Ascending aorta (tissue), 2 donors: Measurements from ENCODE around the gene UBE2N. TPM values are rescaled to one million over a fixed set of nuclear protein-coding genes. Genes with fewer than 3 reads are reported as not detected.
A peak's percentile ranks its signal among the peaks of the same experiment; 100 is the strongest.

Experiments
- DNase-seq, 2 donors: peaks; one replicate each; pipeline ENCODE4 v3.0.0-alpha.2; 2019; ENCODE audit warnings: low spot score in 2 of 2
- H3K27ac ChIP-seq, 2 donors: fragments of 200-600 bp; sonication (generic); one replicate each; pipeline ENCODE4 v1.5.1; 2016 to 2017; ENCODE audit warnings: mild to moderate bottlenecking in 1 of 2
- H3K27me3 ChIP-seq: fragments of 200-600 bp; sonication (generic); one replicate; pipeline ENCODE4 v1.5.1; 2017
- H3K36me3 ChIP-seq, 2 donors: fragments of 200-600 bp; sonication (generic); one replicate each; pipeline ENCODE4 v1.5.1; 2016
- H3K4me1 ChIP-seq, 2 donors: fragments of 200-600 bp; sonication (generic); one replicate each; pipeline ENCODE4 v1.5.1; 2016 to 2017; ENCODE audit warnings: mild to moderate bottlenecking in 1 of 2
- H3K4me3 ChIP-seq, 2 donors: fragments of 200-600 bp; sonication (generic); one replicate each; pipeline ENCODE4 v1.5.1; 2016 to 2017; ENCODE audit warnings: mild to moderate bottlenecking in 1 of 2
- H3K9me3 ChIP-seq, 2 donors: fragments of 200-600 bp; sonication (generic); one replicate each; pipeline ENCODE4 v1.5.1; 2016
- intact Hi-C: fragments of 100-400 bp; cut with DNase I; formaldehyde crosslinking; loops from one replicate; pipeline ENCODE4 v1.15.1; 2023
- total RNA-seq: library from RNA; depleted of rRNA; stranded (reverse); fragments of >200 nt; gene quantifications from one replicate; pipeline ENCODE4 v1.1.0, GENCODE V29; 2016
- TF ChIP-seq, protein P1 (sequence below), 3 experiments: fragments of 200-600 bp in 2 of 3; fragments of 450-650 bp in 1 of 3; sonication (generic) in 2 of 3; IDR thresholded peaks; one replicate each; pipeline ENCODE4 v1.5.1; 2016 to 2019; ENCODE audit warnings: antibody characterized with exemption in 3 of 3, mild to moderate bottlenecking in 1 of 3, moderate library complexity in 1 of 3

UBE2N gene
- total RNA-seq, 1 donor from 2014 or later: 19.4 TPM

DNA sequence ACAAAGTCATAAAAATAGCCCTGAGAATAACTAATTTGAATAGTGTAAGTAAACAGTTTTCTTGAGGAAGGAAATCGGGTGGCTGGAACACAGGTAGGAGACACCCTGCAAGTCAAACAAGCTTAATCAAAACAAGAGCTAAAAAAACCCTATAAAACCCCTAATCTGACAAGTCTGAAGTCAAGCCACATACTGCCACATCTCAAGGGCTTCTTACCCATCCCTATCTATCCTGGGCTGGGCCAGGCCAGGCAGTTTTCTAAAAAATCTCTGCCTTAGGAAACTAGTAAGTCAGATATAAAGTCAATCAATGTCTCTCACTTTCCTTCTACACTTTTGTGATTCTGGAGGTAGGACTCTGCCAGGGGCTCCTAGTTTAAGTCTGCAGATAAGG lies 15.3 kb downstream of the UBE2N start:
- TF ChIP-seq, protein P1, sequence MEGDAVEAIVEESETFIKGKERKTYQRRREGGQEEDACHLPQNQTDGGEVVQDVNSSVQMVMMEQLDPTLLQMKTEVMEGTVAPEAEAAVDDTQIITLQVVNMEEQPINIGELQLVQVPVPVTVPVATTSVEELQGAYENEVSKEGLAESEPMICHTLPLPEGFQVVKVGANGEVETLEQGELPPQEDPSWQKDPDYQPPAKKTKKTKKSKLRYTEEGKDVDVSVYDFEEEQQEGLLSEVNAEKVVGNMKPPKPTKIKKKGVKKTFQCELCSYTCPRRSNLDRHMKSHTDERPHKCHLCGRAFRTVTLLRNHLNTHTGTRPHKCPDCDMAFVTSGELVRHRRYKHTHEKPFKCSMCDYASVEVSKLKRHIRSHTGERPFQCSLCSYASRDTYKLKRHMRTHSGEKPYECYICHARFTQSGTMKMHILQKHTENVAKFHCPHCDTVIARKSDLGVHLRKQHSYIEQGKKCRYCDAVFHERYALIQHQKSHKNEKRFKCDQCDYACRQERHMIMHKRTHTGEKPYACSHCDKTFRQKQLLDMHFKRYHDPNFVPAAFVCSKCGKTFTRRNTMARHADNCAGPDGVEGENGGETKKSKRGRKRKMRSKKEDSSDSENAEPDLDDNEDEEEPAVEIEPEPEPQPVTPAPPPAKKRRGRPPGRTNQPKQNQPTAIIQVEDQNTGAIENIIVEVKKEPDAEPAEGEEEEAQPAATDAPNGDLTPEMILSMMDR (IDR thresholded peaks at IDR 0.05): no peak
- DNase-seq: no peak
- Histone ChIP-seq H3K36me3 (no peaks in the 10 kb centered on the region), H3K4me1 (peaks cover 0 to 47% of the 10 kb centered on the region in 2 donors), H3K4me3 (no peak overlapping the region), H3K27me3 (no peaks in the 10 kb centered on the region), H3K9me3 (no peaks in the 10 kb centered on the region), H3K27ac (peak overlapping the region; percentile 52 to 62)
- intact Hi-C loops: no loop called here

DNA sequence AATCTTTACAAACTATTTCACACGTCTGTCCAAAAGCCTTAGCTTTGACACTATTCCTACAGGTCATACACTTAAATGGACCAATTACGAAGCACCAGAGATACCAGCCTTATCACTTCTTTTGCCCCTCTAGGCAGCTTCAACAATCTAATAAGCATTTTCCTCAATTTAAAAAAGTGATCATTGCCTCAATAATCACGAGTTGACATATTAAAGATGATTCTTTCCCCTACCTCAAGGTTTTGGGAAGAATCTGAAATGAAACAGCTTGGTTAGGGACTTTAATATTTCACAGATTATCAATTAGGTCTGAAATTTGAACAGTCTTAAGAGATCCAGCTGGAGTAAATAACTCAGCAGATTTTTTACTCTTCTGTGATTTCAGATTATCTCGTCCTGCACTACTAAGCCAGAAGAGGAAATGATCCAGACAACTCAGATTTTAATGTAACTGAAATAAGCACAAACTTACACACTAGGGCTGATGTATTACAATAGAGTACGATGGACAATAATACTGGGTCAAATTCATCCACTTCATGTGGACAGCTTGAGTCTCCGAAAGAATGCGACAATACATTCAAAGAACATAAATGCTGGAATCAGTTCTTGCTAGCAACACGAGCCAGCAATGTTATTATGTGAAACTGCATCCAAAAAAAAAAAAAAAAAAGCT lies 15.9 kb downstream of the UBE2N start:
- intact Hi-C loops: no loop called here
- Histone ChIP-seq H3K4me1 (peaks cover 0 to 47% of the 10 kb centered on the region in 2 donors), H3K4me3 (no peak overlapping the region), H3K27ac (peak overlapping the region in 1 of 2 donors; percentile 62), H3K36me3 (no peaks in the 10 kb centered on the region), H3K27me3 (no peaks in the 10 kb centered on the region), H3K9me3 (no peaks in the 10 kb centered on the region)
- TF ChIP-seq, protein P1 (IDR thresholded peaks at IDR 0.05): no peak
- DNase-seq: no peak

DNA sequence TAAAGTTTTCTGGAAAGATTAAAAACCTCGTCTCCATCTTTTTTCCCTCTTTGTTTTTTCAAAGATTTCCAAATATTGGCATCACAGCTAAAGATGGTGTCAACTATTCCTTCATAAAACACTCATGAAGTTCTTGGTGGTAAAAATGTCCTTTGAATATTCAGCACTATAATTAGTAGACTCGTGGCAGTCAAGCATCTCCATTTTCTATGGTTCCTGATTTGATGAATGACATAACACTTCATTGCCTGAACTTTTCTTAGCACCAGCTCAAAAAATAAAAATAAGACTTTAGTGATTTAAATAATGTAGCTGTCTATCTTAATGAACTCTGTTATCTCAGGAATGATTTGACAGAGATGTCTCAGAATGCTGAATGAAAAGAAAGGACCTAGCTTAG lies 19.7 kb downstream of the UBE2N start:
- intact Hi-C loops: no loop called here
- H3K27ac ChIP-seq: peak overlapping the region in 1 of 2 donors; percentile 11
- no peaks in the 10 kb centered on the region for H3K27me3 ChIP-seq

DNA sequence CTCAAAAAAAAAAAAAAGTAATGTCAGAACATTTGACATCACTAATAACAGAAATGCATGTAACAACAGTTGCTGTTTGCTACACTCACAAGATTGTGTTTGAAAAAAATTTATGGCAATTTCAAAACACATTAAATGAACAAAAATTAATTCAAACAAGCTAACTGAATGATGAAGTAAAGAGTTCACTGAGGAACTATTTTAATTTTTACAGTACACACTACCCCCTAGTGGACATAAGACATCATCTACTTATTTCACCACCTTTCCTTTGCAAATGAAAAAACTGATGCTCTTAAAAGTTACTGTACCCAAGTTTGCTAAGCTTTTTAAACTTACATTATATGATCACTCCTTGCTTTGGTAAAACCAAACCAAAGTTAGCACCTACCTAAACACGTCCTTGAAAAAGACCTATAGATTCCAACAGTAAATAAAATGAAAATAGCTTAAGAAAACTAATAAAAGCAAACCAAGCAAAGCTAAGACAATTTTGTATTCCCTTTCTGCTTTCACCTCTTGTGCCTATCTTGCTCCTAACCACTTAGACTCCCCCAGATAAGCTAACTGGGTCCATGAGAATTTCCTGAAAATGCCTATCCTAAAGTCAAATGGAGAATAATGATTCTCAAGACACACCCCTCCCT lies 22.2 kb downstream of the UBE2N start:
- no peaks in the 10 kb centered on the region for H3K9me3 ChIP-seq
- H3K4me1 ChIP-seq: peaks cover 0 to 24% of the 10 kb centered on the region in 2 donors
- intact Hi-C loops: loop anchor here (2.0 to 10.0 kb wide), 3 partner anchors 433 to 635 kb away; partner anchors contain the start of gene EEA1
- no peak for DNase-seq
- TF ChIP-seq, protein P1 (IDR thresholded peaks at IDR 0.05): peak; percentile 63 to 68 (median 67)
- H3K4me3 ChIP-seq: peak overlapping the region in 1 of 2 donors; percentile 23
- H3K36me3 ChIP-seq: no peaks in the 10 kb centered on the region
- no peaks in the 10 kb centered on the region for H3K27me3 ChIP-seq
- H3K27ac ChIP-seq: peak overlapping the region; percentile 4 to 17

More for the DNA sequence above, 19.7 kb downstream of the UBE2N start:
- no peaks in the 10 kb centered on the region for H3K9me3 ChIP-seq
- H3K4me3 ChIP-seq: no peak overlapping the region
- peaks cover 0 to 32% of the 10 kb centered on the region in 2 donors for H3K4me1 ChIP-seq
- DNase-seq: no peak
- TF ChIP-seq, protein P1 (IDR thresholded peaks at IDR 0.05): no peak
- no peaks in the 10 kb centered on the region for H3K36me3 ChIP-seq

DNA sequence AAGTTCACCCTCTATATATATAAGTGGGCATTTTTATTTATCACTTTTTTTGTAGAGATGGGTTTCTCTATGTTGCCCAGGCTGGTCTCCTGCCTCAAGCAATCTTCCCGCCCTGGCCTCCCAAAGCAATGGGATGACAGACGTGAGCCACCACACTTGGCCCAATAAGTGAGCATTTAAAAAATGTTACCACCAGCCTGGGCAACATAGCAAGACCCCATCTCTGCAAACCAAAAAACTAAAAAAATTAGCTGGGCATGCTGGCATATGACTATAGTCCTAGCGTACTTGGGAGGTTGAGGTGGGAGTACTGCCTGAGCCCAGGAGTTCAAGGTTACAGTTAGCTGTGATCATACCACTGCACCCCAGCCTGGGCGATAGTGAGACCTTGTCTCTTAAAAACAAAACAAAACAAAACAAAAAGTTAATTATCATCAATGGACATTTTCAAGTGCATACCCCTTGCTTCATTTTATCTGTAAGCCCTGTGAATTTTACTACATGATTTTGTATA lies 23.7 kb downstream of the UBE2N start:
- intact Hi-C loops: loop anchor here (2.0 to 10.0 kb wide), 3 partner anchors 431 to 633 kb away; partner anchors contain the start of gene EEA1
- DNase-seq: no peak
- H3K4me3 ChIP-seq: no peak overlapping the region
- peak overlapping the region in 1 of 2 donors; percentile 44 for H3K27ac ChIP-seq
- peaks cover 0 to 24% of the 10 kb centered on the region in 2 donors for H3K4me1 ChIP-seq
- TF ChIP-seq, protein P1 (IDR thresholded peaks at IDR 0.05): no peak
- no peaks in the 10 kb centered on the region for H3K36me3 ChIP-seq
- H3K27me3 ChIP-seq: no peaks in the 10 kb centered on the region
- no peaks in the 10 kb centered on the region for H3K9me3 ChIP-seq
